Hepatocyte (in vitro differentiated cells): ENCODE data around the gene PKP4. TPM values are rescaled to one million over a fixed set of nuclear protein-coding genes. Genes with fewer than 3 reads are reported as not detected.
"Not testable (repeated sequence)": the region's sequence is repeated elsewhere in the genome, so short reads cannot be mapped to it uniquely, and the experiment has no call there.

Source experiments
- DNase-seq: peaks from one replicate; pipeline ENCODE4 v3.0.0-alpha.2; 2016; ENCODE audit warnings: low spot score
- H2AFZ ChIP-seq: fragments of 200-600 bp; sonication (generic); 2 replicates; pipeline ENCODE4 v1.6.0; 2016; ENCODE audit warnings: antibody characterized with exemption, mild to moderate bottlenecking
- H3K27ac ChIP-seq: fragments of 200-600 bp; sonication (generic); 2 replicates; pipeline ENCODE4 v1.5.1; 2016; ENCODE audit warnings: mild to moderate bottlenecking
- H3K27me3 ChIP-seq: fragments of 200-600 bp; sonication (generic); 2 replicates; pipeline ENCODE4 v1.6.1; 2016
- H3K36me3 ChIP-seq: fragments of 200-600 bp; sonication (generic); replicated peaks from 2 replicates; pipeline ENCODE4 v1.5.1; 2016; ENCODE audit warnings: low read depth; ENCODE audit not compliant: insufficient read depth
- H3K4me1 ChIP-seq: fragments of 200-600 bp; sonication (generic); 2 replicates; pipeline ENCODE4 v1.5.1; 2016; ENCODE audit warnings: mild to moderate bottlenecking, moderate library complexity; ENCODE audit not compliant: insufficient read depth
- H3K4me2 ChIP-seq: fragments of 200-600 bp; sonication (generic); 2 replicates; pipeline ENCODE4 v1.6.0; 2016
- H3K4me3 ChIP-seq: fragments of 200-600 bp; sonication (generic); 2 replicates; pipeline ENCODE4 v1.5.1; 2016; ENCODE audit warnings: mild to moderate bottlenecking
- H3K79me2 ChIP-seq: fragments of 200-600 bp; sonication (generic); 2 replicates; pipeline ENCODE4 v1.6.0; 2017; ENCODE audit warnings: mild to moderate bottlenecking
- H3K9me2 ChIP-seq: fragments of 200-600 bp; sonication (generic); replicated peaks from 2 replicates; pipeline ENCODE4 v1.6.0; 2017; ENCODE audit warnings: mild to moderate bottlenecking; ENCODE audit not compliant: insufficient read depth
- H3K9me3 ChIP-seq: fragments of 200-600 bp; sonication (generic); 2 replicates; pipeline ENCODE4 v1.5.1; 2016; ENCODE audit warnings: low read depth, mild to moderate bottlenecking
- H4K20me1 ChIP-seq: fragments of 200-600 bp; sonication (generic); 2 replicates; pipeline ENCODE4 v1.6.0; 2016; ENCODE audit warnings: mild to moderate bottlenecking; ENCODE audit not compliant: insufficient read depth, poor library complexity, severe bottlenecking
- CTCF ChIP-seq: fragments of 200-600 bp; sonication (generic); IDR thresholded peaks from 2 replicates; pipeline ENCODE4 v1.5.1; 2016; ENCODE audit warnings: antibody characterized with exemption, mild to moderate bottlenecking; ENCODE audit not compliant: poor library complexity
- EZH2 ChIP-seq: fragments of 200-600 bp; sonication (generic); IDR thresholded peaks from 2 replicates; pipeline ENCODE4 v1.6.1; 2016; ENCODE audit warnings: antibody characterized with exemption, mild to moderate bottlenecking, borderline replicate concordance
- EZH2phosphoT487 ChIP-seq: fragments of 200-600 bp; sonication (generic); IDR thresholded peaks from one replicate; pipeline ENCODE4 v1.6.1; 2018; ENCODE audit warnings: antibody characterized with exemption, mild to moderate bottlenecking, low read depth, moderate library complexity; ENCODE audit not compliant: unreplicated experiment, severe bottlenecking
- WGBS: methylation state at CpG from one replicate; pipeline ENCODE4 v1.1.6; 2016; ENCODE audit warnings: low lambda C conversion rate; ENCODE audit errors: missing lambda C conversion rate; 5-methylcytosine and 5-hydroxymethylcytosine counted together
- polyA plus RNA-seq: library from polyadenylated mRNA; unstranded; fragments of >200 nt; fragmentation: Nextera tagmentation; extraction: Ambion mirVana; gene quantifications from 2 replicates; pipeline ENCODE4 v1.2.1, GENCODE V29; 2016
- total RNA-seq: library from RNA; depleted of rRNA; stranded (reverse); fragments of >200 nt; gene quantifications from 2 replicates; pipeline ENCODE4 v1.2.3, GENCODE V29; 2014

The PKP4 gene
- total and polyA plus RNA-seq, 2 experiments from 2014 or later = 10.6 to 32.2 TPM

GRCh38 chr2:158473719-158474392, 17.1 kb downstream of the PKP4 start:
- no peaks in the 10 kb centered on the region for H4K20me1 ChIP-seq
- no peaks in the 10 kb centered on the region for H3K36me3 ChIP-seq
- no peaks in the 10 kb centered on the region for H3K9me2 ChIP-seq
- no peak overlapping the region for H3K27ac ChIP-seq
- no peak overlapping the region for H3K4me3 ChIP-seq
- H3K9me3 ChIP-seq = peaks cover 3% of the 10 kb centered on the region
- TF ChIP-seq EZH2 (no peak), EZH2phosphoT487 (no peak), CTCF (no peak)
- WGBS = 74% methylated on average over 8 of the region's 8 CpGs
- H3K79me2 ChIP-seq = peaks cover 22% of the 10 kb centered on the region
- no peak overlapping the region for H2AFZ ChIP-seq
- H3K27me3 ChIP-seq = no peaks in the 10 kb centered on the region
- no peak overlapping the region for H3K4me2 ChIP-seq
- DNase-seq = no peak
- H3K4me1 ChIP-seq = peaks cover 5% of the 10 kb centered on the region

- 98% methylated on average over 3 of the region's 3 CpGs for WGBS
Observed at GRCh38 chr2:158474526-158475011, 17.8 kb downstream of the PKP4 start.

GRCh38 chr2:158477202-158477601, 20.4 kb downstream of the PKP4 start:
- Histone ChIP-seq H3K4me2 (no peak overlapping the region), H2AFZ (no peak overlapping the region), H3K4me3 (no peak overlapping the region), H4K20me1 (no peaks in the 10 kb centered on the region), H3K79me2 (peaks cover 37% of the 10 kb centered on the region), H3K36me3 (no peaks in the 10 kb centered on the region), H3K9me2 (no peaks in the 10 kb centered on the region), H3K9me3 (peaks cover 3% of the 10 kb centered on the region), H3K27ac (no peak overlapping the region), H3K4me1 (peaks cover 5% of the 10 kb centered on the region), H3K27me3 (no peaks in the 10 kb centered on the region)
- no peak for DNase-seq
- WGBS = 86% methylated on average over 3 of the region's 3 CpGs
- no peak for TF ChIP-seq EZH2phosphoT487
- TF ChIP-seq EZH2 = no peak
- no peak for TF ChIP-seq CTCF

More at GRCh38 chr2:158474526-158475011, 17.8 kb downstream of the PKP4 start:
- peaks cover 24% of the 10 kb centered on the region for H3K79me2 ChIP-seq
- not testable (repeated sequence) for H3K4me1 ChIP-seq, H2AFZ ChIP-seq, DNase-seq, H3K27me3 ChIP-seq, H3K36me3 ChIP-seq, H4K20me1 ChIP-seq, H3K4me3 ChIP-seq, H3K9me3 ChIP-seq, H3K27ac ChIP-seq, H3K9me2 ChIP-seq, H3K4me2 ChIP-seq

GRCh38 chr2:158478237-158478636, 21.5 kb downstream of the PKP4 start:
- peaks cover 44% of the 10 kb centered on the region for H3K79me2 ChIP-seq
- no peak for TF ChIP-seq EZH2phosphoT487
- no peak for TF ChIP-seq EZH2
- TF ChIP-seq CTCF = no peak
- no peak overlapping the region for H2AFZ ChIP-seq
- no peak overlapping the region for H3K27ac ChIP-seq
- no peak for DNase-seq
- H3K4me1 ChIP-seq = peaks cover 5% of the 10 kb centered on the region
- H3K9me2 ChIP-seq = no peaks in the 10 kb centered on the region
- no peak overlapping the region for H3K4me3 ChIP-seq
- H3K27me3 ChIP-seq = no peaks in the 10 kb centered on the region
- no peaks in the 10 kb centered on the region for H3K36me3 ChIP-seq
- peak overlapping the region; percentile 28 for H3K4me2 ChIP-seq
- no peaks in the 10 kb centered on the region for H3K9me3 ChIP-seq
- 41% methylated on average over 6 of the region's 6 CpGs for WGBS
- no peaks in the 10 kb centered on the region for H4K20me1 ChIP-seq
